Measurements from ENCODE around the gene VPS13D.
A peak's percentile ranks its signal among the peaks of the same experiment; 100 is the strongest.

The VPS13D gene

GRCh38 chr1:12553963-12554362 is 324.1 kb downstream of the VPS13D start:
- peak; percentile 3 for DNase-seq (ENCODE audit: low spot score)

DNA sequence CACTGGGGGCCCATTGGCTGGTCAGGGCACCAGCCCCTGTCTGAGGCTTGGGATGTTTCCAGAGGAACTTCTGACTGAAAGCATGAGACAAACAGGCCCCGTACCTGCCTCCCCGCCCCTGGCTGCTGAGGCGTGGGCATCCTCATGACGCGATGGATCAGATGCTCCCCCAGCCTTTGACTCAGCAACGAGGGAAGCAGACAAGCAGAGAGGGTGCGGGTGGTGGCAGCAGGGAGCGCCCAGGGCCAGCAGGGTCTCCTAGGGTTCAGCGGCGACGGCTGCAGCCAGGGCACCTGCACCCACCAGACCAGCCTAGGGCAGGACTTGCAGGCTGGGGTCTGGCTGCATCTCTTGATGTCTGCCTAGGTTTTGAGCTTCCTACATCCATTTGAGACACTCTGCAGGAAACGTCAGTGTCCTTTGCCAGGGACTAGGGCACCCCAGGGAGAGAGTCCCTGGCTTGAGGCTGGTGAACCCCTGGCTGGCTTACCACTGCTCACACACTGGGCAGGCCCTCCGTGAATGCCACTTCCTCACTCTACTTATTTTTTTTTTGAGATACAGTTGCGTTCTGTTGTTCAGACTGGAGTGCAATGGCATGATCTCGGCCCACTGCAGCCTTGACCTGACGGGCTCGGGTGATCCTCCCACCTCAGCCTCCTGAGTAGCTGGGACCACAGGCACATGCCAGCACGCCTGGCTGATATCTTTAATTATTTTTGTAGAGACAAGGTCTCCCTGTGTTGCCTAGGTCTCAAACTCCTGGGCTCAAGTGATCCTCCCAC is 324.9 kb downstream of the VPS13D start:
- no peak for DNase-seq (ENCODE audit: low spot score)

DNA sequence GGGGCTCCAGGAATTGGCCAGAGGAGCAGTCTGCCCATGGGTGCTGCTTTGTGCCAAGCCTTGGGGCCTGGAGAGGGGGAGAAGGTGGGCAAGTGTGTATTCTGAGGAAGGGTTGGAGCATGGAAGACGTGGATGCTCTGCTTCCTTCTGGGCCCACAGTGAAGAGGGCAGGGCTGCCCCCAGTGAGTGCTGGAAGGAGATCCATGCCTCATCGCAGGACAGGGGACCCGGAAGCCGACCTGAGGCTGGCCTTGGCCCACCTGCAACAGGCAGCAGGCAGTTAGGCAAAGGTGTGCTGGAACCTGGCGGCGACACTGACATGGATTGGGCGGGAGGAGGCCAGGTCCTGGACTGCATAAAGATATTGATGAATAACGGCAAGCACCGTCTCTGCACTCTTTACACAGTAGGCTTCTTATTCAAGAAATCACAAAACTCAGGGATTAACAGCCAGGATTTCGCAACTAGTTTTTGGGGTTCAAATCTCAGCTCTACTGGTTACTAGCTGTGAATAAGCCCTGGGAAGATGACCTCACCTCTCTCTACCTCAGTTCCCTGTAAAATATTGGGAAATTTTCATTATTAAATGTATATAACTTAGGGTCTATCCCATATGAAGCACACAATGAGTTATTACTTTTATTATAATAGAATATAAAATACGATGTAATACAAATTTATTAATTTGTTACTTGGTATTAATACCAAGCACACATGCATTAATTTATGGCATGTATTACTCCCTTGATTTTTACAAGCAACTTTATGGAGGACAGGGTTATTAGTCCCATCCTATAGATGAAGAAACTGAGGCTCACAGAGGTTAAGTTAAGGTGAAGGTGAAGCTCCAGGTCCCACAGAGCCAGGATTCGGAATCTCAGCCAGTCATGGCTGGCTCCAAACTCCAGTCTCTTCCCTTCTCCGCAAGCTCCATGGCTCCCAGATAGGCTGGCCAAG is 325.9 kb downstream of the VPS13D start:
- no peak for DNase-seq (ENCODE audit: low spot score)

- no peak for DNase-seq (ENCODE audit: low spot score)
Observed at GRCh38 chr1:12556368-12556930, 326.6 kb downstream of the VPS13D start.

DNA sequence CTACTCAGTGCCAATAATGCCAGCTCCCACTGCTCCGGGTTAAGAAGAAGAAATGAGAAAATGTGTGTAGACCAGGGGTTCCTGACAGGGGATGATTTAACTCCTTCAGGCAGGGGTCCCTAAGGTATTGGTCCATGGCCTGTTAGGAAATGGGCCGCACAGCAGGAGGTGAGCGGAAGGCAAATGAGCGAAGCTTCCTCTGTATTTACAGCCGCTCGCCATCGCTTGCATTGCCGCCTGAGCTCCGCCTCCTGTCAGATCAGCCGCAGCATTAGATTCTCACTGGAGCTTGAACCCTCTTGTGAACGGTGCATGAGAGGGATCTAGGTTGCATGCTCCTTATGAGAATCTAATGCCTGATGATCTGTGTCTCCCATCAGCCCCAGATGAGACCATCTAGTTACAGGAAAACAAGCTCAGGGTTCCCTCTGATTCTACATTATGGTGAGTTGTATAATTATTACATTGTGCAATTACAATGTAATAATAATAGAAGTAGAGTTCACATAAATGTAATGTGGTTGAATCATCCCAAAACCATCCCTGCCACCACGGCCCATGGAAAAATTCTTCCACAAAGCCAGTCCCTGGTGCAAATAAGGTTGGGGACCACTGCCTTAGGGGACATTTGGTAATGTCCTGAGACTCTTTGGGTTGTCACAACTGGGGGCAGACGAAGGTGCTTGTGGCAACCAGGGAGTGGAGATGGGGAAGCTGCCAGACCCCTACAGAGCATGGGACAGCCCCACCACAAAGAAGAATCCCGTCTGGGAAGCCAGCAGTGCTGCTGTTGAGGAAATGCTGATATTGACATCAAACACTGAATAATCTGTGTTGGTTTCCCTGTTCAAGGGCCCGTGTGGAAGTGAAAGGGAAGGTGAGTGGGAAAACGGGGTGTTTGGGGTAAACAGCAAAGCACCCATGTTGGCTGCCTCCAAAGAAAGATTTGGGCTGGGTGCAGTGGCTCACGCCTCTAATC is 327.4 kb downstream of the VPS13D start:
- DNase-seq (ENCODE audit: low spot score) = no peak

DNA sequence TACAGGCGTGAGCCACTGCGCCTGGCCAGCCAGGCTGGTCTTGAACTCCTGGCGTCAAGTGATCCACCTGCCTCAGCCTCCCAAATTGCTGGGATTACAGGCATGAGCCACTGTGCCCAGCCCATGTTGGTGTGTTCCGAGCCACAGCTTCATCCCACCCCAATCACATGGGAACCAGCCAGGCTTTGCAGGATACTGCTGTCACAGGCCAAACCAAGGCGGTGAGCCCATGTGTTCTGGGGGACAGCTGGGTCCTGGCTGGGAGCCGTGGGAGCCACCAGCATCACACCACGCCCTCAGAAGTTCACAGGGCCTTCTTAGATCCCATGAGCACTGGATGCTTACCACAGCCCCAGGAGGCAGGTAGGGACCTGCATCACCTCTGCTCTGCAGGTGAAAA is 331.3 kb downstream of the VPS13D start:
- no peak for DNase-seq (ENCODE audit: low spot score)

All from HuH-7.5 (cell line).